HG03108 (cell line): ENCODE data around the gene TYRO3.

Experiments used
- ATAC-seq: cut with Tn5 transposase; IDR thresholded peaks from one replicate; pipeline ENCODE4 v1.9.1; 2021; ENCODE audit warnings: moderate library complexity; ENCODE audit not compliant: unreplicated experiment

Gene TYRO3

DNA sequence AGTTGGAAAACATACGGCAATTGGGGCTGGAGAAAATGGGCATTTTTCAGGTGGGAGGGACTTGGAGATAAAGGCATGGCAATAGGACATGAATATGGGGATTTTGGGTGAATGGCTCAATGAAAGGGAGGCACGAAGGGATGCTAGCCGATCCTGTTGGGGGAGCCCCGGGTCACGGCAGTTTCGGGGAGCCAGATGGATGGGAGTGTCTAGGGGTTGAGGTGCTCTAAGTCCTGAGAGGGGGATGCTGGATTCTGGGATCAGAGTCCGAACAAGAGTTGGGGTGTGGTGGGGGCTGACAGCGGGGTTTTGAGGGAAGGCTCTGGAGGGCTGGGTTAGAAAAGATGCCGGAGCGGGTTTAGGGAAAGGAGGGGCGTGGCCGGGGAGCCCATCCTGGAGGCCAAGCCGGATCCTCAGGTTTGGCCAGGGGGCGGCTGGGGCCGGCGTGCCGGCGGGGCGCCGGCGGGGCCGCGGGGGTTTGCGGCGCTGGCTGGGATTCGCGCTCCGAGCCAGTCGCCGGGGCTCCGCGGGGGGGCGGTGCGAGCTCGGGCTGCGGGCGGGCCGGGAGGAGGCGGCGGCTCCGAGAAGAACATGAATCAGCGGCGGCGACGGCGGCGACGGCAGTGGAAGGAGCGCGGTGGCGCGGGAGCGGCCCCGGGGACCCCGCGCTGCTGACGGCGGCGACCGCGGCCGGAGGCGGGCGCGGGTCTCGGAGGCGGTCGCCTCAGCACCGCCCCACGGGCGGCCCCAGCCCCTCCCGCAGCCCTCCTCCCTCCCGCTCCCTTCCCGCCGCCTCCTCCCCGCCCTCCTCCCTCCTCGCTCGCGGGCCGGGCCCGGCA, at the start of gene TYRO3:
Gene TYRO3, plus strand, starts transcription at position 813 of the 839 bp plus-strand sequence. CDS start 46 bp downstream, outside the sequence.
- no peak for ATAC-seq

DNA sequence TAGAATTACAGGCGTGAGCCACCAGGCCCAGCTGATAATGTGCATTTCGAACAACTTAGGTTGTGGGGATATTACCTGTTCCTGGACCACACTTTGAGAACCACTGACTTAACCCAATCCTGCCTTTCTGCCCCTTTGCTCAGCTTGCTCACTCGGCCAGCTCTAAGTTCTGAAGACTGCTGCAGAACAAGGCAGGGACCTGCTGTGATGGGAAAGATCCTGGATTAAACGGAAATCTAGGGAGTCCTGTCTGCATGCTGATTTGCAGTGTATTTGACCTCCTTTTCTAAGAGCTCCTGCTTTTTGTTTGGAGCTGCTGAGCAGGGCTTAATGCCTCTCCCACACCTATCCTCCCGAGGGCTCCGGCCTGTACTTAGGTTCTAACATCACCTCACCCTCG, 48.3 kb upstream of the TYRO3 start:
- no peak for ATAC-seq

DNA sequence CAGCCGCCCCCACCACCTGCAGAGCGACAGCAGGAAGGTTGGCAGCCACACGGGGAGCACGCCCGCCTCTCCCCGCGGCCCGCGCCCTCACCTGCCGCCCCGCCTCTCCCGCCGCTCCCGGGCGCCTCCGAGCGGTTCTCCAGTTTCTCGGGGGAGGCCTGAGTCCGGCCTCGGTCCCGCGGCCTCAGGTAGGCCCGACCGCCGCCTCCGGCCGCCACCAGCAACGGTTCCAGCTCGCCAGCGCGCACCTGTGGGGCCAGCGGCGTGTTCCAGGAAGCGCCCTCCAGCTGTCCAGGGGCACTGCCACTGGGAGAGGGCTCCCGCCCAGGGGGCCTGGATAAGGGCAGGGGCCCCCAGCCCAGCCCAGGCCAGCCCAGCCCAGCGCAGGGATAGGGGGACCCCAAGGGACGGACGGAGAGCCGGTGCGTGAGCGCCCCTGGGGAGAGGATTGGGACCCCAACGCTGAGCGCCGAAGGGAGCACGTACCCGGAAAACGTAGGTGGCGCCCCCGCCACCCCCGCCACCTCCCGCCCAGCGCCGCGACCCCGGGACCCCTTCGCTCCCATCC, 47.6 kb upstream of the TYRO3 start:
- ATAC-seq = no peak

DNA sequence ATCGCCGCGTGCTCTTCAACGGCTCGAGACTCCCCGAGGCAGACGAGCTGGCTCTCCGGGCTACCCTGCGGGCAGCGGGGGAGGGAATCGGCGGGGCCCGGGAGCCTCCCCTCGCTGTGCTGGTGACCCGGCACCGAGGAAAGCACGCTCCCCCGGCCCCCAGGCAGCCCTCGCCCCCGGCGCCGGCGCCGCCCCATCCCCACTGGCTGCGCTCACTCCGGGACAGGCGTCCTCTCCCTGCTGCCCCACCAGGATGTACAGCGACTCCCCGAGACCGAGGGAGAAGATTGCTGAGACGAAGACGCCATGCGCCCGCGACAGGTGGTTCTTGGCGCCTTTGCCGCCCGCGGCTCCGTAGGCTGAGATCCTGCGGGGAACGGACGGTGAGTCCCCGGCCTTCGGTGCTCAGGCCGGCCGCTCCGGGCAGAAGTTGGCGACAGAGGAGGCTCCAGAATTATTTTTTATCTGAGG, 47.1 kb upstream of the TYRO3 start:
- no peak for ATAC-seq

DNA sequence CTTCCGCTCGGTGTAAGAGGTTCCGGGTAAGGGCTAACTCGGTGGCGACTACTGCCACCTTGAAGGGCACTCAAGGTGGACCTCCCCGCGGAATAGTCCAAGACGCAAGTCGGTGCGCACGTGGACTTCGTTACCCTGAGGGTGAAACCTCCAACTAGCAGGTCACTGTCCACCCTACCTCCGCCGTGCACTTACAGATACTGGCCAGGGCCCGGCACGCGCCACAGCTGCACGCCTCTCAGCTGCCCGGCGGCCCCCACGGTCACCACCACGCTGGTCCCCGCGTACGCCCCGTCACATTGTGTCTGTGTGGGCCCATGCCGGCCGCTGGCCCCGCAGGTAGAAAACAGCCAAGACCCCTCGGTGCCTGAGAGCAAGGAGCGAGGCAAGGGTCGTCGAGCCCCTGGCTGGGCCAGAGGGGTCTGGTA, 46.5 kb upstream of the TYRO3 start:
- ATAC-seq = no peak

DNA sequence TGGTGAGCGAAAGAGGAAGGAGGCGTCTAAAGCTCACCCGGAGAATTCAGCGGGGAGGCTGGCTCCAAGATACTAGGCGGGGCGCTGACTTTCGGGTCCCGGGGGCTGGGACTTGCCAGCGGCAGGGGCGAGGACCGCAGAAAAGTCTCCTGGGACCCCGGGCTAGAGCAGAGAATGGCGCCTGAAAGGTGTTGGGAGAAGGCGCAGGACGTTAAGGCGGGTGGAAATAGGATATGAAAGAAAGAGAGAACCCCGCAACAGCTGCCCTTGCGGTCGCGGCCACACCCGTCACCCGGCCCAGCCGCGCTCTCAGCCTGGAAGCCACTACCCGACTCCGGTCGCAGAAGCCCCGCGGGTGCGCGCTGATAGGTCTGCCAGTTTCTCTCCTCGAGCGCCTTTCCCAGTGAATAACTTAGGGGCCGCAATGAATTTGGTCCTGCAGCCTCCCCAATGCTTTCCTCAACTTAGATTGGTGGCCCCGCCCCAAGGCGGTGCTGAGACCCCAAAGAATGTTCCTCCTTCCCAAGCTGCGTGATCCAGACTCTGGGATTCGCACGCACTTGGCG, 46.0 kb upstream of the TYRO3 start:
- no peak for ATAC-seq

DNA sequence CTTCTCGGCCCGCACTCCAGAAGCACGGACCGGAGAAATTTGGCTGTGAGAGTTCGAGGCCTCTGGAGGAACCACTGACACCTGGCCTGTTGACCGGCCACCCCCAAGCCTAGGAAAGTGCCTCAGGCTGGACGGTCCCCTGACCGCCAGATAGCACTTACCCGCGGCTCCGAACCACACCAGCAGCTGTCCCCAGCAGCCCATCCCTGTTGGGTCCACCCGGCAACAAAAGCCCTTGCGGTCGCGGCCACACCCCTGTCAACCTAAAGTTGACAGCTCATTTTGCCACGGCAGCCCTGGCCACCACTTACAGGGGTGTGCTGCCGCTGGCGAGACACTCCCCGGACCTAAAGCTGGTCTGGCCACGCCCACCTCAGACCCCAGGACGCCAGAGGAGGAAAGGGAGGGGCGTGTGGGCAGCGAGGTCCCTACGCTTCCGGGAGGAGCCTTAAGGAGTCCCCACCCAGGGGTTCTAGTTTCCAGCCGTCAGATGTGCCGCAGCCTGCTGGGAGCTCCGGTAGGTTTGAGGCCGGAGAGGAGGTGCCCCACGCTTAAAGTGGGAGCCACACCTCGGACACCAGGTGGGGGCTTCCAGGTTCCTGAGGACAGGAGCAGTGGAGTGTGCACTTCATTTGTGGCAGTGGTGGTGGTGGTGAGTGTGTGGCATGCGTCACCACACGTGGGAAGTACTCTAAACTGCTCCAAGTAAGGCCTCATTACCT, 45.3 kb upstream of the TYRO3 start, which contains the start of gene LTK:
Gene LTK, minus strand, starts transcription at position 322 of the 722 bp plus-strand sequence. Its CDS starts 118 bp downstream, at position 204.
- ATAC-seq = no peak

DNA sequence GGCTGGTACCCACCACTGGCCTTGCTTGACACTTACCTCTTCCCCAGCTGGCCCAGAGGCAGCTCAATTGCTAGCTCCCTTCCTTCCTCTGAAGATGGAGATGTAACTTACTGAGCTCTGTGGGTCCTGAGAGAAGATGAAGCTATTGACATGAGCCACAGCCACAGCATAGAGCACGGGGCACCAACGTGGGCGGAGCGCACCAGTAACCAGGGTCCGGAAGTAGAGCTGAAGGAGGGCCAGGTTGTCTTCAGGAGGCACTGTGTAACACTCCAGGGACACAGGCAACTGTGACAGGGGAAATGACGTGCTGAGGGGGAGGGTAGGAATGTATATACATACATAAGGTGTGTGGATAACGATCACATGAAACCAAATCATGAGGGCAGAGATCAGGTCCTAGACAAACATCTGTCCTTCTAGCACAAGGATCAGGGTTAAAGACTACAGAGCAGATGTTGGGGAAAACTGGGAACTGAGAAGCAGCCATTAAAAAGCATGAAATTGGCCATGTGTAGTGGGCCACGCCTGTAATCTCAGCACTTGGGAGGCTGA, 41.0 kb upstream of the TYRO3 start:
- no peak for ATAC-seq

DNA sequence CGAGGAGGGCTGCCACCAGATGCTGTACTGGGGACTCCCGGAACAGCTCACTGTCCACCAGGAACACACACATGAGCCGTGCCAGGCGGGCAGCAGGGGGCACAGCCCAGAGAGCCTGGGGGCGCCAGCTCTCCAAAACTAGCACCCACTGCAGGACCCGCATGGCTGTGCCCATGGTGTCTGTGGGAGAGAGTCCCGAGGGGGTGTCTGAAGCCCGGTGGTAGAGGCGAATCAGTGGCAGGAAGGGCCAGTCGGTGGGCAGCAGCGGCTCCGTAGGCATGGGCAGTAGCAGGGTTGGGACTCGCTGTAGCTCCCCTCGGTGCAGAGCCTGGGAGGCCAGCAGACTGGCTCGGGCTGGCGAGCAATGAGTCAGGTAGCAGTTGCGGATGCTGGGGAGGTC, 38.4 kb upstream of the TYRO3 start:
- no peak for ATAC-seq

DNA sequence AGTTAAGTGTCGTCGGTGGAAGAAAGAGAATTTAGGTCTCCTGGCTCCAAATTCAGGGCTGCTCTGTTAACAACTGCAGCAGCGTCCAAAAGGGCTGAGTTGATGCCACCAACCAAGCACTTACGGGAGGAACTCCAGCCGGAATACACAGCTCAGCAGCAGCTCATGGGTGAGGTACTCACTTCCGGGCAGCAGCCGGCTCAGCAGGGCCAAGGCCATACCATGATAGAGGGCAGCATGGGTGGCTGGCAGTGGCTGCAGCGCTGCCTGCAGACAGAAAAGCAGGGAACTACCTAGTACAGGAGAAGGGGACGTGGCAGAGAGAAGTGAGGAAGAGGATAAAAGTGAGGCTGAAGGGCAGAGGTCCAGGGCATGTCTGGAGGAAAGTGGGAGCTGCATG, 37.4 kb upstream of the TYRO3 start:
- no peak for ATAC-seq

DNA sequence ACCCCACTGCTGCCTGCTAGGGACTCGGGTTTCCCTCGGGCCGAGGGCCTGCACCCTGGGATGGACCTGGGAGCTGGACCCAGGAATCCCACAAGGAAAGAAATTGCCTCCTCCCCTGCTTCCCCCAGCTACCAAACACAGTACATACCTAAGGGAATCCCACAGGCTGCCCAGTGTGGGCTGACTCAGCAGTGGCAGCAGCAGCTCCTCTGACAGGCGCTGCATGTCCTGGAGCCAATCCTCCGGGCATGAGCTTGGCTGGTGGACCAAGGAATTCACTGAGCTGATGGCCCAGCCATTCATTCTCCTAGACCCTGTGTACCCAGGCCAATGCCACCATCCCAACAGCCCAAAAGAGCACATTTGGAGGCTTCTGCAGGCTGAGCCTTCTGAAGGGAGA, 35.9 kb upstream of the TYRO3 start:
- no peak for ATAC-seq

DNA sequence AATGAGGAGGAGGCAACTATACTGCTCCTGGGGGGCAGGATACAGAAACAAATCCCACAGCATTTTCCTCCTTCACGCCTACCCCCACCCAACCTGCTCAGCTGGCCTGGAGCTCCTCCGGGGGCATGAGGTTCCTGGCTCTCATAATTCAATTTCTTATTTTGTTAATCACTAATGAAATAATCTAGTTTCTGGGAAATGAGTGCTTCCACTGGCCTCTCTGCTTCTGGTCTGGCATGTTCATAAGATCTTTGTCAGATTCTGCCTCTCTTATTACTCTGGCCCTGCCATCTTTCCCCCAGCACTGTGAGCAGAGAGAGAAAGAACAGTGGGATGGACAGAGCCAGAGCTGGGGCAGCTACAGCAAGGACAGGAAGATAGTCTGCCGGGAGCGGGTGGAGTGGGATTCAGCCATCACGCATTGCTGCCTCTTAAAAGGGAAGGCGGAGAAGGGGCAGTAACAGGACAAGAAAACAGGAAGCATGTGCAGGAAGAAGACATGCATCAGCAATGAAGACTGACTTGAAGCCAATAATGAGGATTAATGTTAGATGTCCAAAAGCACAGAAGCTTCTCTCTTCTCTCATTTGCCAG, 28.6 kb upstream of the TYRO3 start:
- no peak for ATAC-seq

DNA sequence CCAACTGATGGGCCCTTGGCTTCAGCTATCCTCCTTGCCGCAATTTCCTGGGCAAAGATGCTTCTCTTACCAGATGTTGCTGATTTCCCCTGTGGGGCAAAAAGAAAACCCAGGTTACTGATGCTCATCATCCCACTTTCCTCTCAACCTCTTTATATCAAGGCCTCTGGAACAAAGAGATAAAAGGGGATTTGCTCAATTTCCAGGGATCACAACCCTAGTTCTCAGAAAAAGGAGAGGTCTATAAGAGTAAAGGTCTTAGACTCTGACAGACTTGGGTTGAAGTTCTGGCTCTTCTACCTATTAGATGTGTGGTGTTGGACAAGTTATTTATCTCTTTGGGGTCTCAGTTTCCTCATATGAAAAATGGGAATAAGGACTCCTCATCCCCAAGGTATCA, 23.5 kb upstream of the TYRO3 start:
- no peak for ATAC-seq

DNA sequence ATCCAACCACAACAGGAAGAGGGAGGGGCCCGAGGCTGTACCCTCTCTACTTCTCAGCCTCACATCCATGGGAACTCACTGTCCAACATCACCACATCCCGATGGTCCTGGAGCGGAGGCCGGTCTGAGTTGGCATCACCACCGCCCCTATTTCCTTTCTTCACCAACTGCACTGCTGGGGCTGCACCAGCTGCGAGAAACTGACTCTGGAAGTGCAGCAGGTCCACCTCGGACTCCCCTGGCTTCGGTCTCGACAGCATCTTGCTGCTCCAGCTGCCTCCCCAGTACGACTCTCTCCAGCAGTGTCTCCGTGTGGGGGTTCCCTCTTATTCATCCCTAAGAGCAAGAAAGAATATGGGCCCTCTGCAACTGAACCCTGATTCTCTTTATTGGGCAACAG, 22.1 kb upstream of the TYRO3 start:
- ATAC-seq = no peak

DNA sequence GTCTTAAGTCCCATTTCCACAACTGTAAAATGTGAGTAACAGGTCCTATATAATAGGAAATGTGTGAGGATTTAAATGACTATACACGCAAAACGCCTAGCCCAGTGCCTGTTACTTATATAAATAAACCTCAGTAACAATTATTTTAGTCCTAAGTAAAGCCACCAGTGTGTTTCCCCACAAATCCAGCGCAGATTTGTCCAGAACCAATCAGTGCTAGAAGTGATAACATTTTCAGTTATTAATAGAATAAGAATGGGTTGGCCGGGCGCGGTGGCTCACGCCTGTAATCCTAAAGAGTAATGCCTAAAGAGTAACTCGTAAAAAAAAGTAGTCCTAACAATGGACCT, 15.5 kb upstream of the TYRO3 start:
- ATAC-seq = no peak

DNA sequence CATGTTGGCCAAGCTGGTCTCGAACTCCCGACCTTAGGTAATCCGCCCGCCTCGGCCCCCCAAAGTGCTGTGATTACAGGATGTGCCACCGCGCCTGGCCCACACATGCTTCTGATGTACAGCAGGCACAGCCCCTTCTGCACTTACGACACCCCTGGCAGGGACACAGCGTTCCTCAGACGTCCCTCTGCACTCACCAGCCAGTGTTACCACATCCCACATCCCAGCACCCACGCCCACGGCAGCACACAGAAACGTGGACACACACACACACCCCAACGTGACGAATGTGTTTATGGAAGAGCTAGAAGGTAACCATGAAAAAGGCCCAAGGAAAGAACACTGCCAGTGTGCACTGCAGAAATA, 14.4 kb upstream of the TYRO3 start:
- ATAC-seq = no peak

DNA sequence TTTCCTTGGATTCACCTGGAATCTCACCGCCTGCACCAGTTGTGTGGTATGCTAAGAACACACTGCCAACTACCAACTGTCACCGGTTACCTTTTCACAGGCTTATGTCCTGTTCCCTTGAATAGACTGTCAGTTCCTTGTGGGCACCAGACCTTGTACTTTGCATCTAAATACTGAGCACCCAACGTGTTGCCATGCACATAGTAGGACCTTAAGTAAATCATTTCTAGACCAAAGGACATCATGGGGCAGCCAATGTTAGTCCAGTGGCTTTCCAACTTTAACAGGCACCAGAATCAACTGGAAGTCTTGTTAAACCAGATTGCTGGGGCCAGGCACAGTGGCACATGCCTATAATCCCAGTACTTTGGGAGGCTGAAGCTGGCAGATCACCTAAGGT, 13.8 kb upstream of the TYRO3 start:
- no peak for ATAC-seq

DNA sequence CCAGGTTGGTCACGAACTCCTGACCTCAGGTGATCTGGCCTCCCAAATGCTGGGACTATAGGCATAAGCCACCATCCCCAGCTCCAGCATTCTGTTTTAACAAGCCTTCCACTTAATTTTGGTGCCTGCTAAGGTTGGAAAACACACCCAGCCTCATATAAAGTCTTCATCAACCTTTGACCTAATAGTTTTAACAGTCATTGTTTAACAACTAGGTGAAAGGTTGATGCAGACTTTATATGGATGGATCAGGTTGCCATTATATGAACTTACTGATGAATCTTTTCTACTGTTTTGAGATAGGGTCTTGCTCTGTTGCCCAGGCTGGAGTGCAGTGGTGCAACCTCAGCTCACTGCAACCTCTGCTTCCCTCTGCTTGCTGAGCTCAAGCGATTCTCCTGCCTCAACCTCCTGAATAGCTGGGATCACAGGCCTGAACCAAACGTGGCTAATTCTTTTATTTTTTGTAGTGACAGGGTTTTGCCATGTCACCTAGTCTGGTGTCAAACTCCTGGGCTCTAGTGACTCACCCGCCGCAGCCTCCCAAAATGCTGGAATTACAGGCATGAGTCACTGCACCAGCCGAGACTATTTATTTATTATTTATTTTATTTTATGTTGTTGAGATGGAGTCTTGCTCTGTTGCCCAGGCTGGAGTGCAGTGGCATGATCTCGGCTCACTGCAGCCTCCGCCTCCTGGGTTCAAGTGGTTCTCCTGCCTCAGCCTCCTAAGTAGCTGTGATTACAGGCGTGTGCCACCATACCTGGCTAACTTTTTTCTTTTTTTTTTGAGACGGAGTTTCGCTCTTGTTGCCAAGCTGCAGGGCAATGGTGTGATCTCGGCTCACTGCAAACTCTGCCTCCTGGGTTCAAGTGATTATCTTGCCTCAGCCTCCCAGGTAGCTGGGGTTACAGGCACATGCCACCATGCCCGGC, 11.9 kb upstream of the TYRO3 start:
- ATAC-seq = no peak

DNA sequence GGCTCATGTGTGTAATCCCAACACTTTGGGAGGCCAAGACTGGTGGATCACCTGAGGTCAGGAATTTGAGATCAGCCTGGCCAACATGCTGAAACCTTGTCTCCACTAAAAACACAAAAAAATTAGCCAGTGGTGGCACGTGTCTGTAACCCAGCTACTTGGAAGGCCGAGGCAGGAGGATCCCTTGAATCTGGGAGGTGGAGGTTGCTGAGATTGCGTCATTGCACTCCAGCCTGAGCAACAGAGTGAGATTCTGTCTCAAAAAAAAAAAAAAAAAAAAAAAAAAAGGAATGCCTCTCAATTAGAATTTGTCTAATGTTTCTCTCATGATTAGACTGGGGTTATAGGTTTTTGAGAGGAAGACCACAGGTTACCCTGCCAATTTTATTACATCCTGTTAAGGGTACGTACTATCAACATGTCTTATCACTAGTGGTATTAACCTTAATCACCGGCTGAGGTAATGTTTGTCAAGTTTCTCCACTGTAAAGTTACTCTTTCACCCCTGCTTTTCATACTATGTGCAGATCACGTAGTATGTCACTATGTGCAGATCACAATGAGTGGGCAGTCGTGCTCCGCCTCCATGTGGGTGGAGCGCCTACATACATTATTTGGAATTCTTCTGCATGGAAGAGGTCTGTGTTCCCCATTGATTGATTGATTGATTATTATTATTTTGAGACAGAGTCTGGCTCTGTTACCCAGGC, 8.8 kb upstream of the TYRO3 start:
- no peak for ATAC-seq
